OCI-LY7 (cell line): Measurements from ENCODE around the gene ZNFX1.
"Not testable (repeated sequence)": the region's sequence is repeated elsewhere in the genome, so short reads cannot be mapped to it uniquely, and the experiment has no call there.

Experiments used
- CTCF ChIP-seq: fragments of 200-600 bp; sonication (generic); conservative IDR thresholded peaks from 2 replicates; pipeline ENCODE4 v1.5.1; 2014; ENCODE audit warnings: mild to moderate bottlenecking, antibody characterized with exemption, low read length, moderate library complexity, mixed read lengths
- EZH2phosphoT487 ChIP-seq: fragments of 200-600 bp; sonication (generic); IDR thresholded peaks from 2 replicates; pipeline ENCODE4 v1.6.1; 2018; ENCODE audit warnings: low read depth, borderline replicate concordance, mild to moderate bottlenecking, mixed run types, antibody characterized with exemption, low read length, moderate library complexity, mixed read lengths

- not testable (repeated sequence) for TF ChIP-seq CTCF, EZH2phosphoT487
Measured at GRCh38 chr20:49218739-49219090, 59.1 kb downstream of the ZNFX1 start.
